ENCODE data around the gene TMEM81.

DNA sequence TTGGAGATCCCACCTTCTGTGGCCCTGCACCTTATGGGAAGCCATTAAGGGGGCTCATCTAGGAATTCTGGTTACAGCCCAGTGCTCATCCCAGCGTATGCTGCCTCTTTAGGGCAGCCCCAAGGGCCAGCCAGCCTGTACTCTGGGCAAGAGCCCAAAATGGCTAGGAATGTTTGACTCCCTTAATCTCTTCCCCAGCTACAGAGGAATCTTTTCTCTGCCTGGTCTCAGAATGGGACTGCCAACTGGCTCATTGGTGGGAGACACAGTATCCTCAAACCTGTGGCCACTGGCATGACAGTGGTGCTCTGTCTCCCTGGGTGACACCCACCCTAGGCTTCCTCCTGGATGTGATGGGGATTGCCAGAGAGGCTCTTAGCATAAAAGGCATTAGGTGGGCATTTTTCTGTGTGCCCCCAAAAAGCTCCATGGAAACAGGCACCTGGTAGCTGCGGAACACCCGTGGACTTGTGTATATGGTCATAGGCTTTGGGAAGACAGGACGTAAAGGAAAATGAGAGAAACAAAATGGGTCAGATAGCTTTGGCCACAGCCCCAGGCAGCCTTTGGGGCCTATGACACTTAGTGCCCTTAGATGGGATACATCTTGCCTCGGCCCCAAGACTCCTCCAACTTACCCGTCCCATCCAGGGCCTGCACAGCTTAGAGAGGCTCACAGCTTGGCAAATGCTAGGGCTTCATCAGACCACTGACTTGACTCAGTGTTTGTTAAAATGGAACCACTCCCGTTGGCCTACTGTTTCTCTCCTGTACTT, 6.9 kb downstream of the TMEM81 start:
- TF ChIP-seq POLR2A (IDR thresholded peaks at IDR 0.05; ENCODE audit: extremely low read depth, insufficient read length) (no peak), MYC (IDR thresholded peaks at IDR 0.05; ENCODE audit: low read depth, low read length) (no peak)
- TF ChIP-seq, protein P1, sequence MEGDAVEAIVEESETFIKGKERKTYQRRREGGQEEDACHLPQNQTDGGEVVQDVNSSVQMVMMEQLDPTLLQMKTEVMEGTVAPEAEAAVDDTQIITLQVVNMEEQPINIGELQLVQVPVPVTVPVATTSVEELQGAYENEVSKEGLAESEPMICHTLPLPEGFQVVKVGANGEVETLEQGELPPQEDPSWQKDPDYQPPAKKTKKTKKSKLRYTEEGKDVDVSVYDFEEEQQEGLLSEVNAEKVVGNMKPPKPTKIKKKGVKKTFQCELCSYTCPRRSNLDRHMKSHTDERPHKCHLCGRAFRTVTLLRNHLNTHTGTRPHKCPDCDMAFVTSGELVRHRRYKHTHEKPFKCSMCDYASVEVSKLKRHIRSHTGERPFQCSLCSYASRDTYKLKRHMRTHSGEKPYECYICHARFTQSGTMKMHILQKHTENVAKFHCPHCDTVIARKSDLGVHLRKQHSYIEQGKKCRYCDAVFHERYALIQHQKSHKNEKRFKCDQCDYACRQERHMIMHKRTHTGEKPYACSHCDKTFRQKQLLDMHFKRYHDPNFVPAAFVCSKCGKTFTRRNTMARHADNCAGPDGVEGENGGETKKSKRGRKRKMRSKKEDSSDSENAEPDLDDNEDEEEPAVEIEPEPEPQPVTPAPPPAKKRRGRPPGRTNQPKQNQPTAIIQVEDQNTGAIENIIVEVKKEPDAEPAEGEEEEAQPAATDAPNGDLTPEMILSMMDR (IDR thresholded peaks at IDR 0.05; ENCODE audit: low read depth, low read length) = no peak
- TF ChIP-seq, protein P2, sequence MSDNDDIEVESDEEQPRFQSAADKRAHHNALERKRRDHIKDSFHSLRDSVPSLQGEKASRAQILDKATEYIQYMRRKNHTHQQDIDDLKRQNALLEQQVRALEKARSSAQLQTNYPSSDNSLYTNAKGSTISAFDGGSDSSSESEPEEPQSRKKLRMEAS (IDR thresholded peaks at IDR 0.05; ENCODE audit: low read depth, low read length) = no peak

All from NB4 (cell line).